HG02970 (cell line): ENCODE data around the gene FUT8.
"Not testable (repeated sequence)": the region's sequence is repeated elsewhere in the genome, so short reads cannot be mapped to it uniquely, and the experiment has no call there.

Experiments
- ATAC-seq: cut with Tn5 transposase; IDR thresholded peaks from one replicate; pipeline ENCODE4 v1.9.1; 2021; ENCODE audit warnings: mild to moderate bottlenecking, moderate library complexity, moderate number of reproducible peaks; ENCODE audit not compliant: unreplicated experiment, low FRiP score

Gene FUT8

DNA sequence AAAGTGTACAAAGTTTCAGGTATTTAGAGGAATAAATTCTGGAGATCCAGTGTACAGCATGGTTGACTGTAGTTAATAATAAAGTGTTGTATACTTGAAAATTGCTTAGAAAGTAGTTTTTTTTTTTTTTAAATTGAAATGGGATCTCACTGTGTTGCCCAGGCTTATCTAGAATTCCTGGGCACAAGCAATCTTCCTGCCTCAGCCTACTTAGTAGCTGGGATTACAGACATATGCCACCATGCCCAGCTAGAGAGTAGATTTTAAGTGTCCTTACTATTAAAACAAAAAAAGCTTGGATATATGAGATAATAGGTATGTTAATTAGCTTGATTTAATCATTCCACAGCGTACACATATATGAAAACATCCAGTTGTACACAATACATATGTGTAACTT is 27.7 kb downstream of the FUT8 start:
- no peak for ATAC-seq

DNA sequence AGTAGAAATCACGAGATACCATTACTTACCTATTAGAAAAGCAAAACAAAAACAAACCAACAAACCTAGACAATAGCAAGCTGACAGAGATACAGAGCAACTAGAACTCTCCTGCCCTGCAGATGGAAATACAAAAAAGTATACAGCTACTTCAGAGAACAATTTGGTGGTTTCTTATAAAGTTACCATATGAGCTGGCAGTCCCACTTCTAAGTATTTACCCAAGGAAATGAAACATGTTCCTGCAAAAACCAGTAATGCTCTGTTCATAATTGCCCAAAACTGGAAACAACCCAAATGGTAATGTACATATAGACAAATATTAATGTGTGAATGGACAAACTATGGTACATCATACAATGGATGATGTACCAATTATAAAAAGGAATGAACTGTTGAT is 31.7 kb downstream of the FUT8 start:
- no peak for ATAC-seq

DNA sequence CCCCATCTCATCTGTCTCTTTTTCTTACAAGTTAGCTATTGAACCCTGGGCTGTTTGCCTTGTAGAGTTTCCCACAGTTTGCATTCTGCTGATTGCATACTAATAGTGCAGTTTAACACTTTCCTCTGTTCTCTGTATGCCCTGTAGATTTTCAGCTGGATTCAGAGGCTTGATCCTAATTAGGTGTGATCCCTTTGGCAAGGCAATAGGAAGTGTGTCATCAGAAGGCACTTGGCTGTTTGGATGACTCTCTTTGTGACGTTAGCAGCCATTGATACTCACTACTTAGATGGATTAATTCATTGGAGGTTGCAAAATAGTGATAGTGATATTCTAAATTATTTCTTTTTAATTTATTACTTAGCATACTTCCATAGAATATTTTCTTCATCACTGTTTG is 33.6 kb downstream of the FUT8 start:
- no peak for ATAC-seq

DNA sequence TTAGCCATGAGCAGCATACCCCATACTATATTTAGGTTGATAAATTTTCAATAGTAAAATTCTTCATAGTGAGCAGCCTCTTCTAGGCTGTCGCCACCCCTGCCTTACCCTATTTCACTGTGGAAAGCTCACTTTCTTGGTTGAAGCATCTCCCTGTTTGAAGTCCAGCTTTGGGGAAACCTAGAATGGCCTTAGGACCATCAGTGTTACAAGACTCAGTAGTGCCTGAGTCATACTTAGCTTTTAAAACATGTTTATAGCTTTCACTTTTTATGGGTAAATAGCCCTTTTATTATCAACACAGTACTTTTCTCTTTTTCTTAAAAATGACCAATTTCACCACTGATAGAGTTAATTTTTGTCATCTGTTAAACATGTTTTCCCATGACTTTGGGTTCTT is 37.1 kb downstream of the FUT8 start:
- ATAC-seq, result no peak

DNA sequence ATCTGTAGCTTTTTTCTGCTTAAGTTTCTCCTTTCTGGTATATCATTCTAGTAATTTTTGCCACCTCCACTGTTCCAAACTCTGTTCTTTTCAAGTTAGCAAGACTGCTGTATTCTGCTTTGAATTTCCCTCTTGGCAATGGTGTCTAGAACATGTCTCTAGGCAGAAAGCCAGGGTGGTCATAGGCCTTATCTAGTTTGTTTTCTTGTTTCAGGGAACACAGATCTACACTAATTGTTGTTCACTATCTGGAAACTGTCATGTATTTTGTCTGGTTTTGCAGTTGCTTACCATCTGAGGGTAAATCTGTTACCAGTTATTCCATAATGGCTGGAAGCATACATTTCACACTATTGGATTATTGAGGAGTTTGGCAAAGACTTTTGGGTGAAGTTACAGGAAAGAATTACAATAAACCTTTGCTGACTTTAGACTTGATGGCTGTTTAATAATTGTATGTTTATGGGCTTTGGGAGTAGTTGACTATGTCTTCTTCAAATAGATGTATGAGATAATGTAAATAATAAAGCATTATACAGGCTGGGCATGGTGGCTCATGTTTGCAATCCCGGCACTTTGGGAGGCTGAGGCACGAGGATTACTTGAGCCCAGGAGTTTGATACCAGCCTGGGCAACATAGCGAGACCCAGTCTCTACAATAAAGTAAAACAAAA is 41.4 kb downstream of the FUT8 start:
- no peak for ATAC-seq

DNA sequence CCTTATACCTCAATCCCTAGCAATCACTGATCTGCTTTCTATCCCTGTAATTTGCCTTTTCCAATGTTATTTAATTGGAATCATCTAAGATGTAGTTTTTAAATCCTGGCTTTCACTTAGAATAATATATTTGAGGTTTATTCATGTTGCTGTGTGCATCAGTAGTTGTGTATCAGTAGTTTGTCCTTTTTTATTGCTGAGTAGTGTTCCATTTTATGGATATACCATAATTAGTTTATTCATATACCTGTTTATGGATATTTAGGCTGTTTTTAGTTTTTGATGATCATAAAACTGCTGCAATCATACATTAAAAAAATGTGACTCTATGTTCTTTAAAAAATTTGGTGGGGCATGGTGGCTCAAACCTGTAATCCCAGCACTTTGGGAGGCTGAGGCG is 43.7 kb downstream of the FUT8 start:
- no peak for ATAC-seq

DNA sequence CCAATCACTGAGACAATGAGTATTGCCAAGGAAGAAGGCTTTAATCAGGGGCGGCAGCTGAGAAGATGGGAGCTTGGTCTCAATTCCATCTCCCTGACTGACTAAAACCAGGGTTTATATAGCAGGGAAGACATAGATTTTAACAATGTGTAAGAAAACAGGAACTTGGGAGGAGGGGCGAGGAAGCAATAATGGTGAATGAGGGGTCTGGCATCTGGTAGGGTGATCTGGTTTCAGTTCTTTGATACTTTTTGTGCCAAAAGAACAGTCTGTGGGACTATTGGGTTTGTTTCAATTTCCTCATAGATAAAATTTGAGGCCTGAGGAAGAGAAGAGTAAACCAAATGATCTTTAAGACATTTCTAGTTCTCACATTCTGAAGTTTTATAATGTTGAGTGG is 49.2 kb downstream of the FUT8 start:
- peak; percentile 24 for ATAC-seq

DNA sequence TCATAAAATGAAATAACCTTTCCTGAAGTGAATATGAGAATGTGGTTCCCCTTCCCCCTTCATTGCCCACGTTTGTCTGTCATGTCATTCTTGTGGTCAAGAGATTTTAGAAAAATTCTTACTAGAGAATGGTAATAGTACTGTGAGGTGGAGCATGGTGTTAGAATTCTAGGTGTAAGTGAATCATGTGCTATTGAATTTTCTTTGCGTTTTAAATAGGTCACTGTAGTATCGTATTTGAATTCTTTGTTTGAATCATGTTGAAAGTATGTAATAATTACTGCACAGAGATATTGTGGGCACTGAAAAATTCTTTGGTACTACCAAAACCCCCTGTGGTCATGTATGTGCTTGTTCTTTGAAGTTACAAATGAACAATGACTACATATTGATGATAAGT is 49.9 kb downstream of the FUT8 start:
- ATAC-seq, result peak; percentile 59

DNA sequence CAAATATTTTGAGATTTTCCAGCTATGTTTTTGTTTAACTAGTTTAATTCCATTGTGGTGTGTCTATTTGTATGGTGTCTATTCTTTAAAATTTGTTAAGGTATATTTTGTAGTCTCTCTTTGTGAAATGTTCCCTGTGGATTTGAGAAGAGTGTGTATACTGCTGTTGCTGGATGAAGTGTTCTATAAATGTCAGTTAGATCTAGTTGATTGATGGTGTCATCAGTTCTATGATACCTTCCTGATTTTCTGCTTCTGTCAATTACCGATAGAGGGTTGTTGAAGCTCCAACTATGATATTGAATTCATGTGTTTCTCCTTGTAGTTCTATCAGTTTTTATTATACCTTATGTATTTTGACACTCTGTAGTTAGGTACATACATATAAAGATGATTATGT is 53.1 kb downstream of the FUT8 start:
- no peak for ATAC-seq

DNA sequence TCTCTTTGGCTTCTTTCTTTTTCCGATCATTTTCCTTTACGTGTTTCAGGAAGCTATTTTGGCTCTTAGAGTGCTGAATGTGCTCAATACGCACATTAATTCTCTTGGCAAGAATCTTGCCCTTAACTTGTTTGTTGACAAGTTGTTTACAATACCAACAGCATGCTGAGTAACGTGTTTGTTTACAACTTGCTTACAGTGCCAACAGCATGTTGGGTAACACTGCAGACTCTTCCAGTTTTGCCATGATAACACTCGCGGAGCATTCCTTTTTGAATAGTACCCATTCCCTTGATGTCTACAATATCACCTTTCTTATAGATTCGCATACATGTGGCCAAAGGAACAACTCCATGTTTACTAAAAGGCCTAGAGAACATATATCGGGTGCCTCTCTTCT is 55.4 kb downstream of the FUT8 start:
- not testable (repeated sequence) for ATAC-seq

DNA sequence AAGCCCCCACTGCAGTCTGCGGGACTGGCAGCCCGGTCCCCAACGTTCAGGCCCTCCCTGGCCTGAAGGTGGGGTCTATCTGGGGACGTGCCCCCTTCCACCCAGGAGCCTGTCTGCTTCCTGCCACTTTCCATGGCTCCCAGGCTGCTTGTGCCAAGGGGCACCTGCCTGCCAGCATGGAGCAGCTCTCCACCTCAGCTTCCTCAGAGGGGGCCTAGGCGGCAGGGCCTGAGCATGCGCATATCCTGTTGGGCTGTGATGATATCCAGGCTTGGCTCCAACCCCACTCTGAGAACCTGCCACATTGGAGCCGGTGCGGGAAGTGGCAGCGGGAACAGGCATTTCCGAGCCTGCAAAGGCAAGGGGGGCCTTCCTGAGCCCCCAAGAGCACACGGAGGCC is 57.4 kb downstream of the FUT8 start:
- ATAC-seq, result no peak

DNA sequence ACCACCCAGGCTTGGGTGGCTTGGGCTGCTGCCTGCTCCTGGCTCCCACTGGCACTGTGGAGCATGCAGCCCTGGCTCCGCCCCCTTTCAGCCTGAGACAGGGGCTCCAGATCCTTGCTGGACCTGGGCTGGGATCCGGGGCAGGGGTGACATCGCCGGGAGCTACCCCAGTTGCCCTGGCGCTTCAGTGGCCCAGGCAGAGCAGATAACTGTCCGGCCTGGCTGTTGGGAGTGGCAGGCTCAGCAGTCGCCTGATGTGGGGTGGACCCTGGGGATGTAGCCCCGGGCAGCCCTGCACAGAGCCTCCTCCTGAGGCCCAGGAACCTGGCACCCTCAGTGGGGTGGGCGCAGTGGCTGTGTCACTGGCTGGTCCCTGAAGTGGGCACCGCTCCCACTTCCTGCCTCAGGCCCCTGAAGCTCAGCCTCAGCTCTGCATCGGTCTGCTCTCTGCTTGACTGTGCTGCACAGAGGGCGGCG is 57.9 kb downstream of the FUT8 start:
- ATAC-seq, result peak; percentile 29

DNA sequence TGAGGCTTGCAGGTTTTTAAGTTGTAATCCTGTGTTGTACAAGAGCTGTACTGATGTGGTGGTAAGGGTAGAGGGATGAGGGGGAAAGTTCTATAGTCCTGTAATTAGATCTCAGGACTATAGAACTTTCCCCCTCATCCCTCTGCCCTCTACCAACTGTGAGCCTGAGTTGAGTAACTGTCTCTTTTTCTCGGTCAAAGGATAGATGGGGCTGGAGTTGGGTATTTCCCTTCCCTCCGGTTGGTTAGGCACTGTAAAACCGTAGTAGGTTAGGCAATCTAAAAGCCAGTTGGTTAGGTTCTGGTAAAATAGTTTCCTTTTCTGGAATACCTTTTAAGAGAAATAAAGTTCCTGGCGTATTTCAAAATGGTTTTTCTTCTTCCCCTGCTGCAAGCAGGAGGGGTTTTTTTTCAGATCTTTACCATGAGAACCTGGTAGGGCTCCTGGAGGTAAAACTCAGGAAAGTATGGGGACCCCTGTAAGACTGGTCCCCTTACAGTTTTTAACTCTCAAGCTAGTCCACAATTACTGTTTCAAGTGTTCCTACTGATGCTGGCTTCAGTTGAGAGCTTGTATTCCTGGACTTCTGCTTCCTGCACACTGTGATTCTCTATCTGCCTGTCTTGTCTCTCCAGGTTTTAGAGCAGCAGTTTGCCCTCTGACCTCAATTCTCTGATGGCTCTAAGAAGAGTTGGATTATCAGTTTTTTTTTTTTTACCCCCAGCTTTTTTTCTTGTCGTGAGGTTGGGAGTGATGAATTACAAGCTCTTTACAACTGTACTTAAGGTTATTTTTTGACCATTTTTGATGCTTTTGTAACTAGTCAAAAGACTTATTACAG is 58.7 kb downstream of the FUT8 start:
- ATAC-seq, result peak; percentile 47

DNA sequence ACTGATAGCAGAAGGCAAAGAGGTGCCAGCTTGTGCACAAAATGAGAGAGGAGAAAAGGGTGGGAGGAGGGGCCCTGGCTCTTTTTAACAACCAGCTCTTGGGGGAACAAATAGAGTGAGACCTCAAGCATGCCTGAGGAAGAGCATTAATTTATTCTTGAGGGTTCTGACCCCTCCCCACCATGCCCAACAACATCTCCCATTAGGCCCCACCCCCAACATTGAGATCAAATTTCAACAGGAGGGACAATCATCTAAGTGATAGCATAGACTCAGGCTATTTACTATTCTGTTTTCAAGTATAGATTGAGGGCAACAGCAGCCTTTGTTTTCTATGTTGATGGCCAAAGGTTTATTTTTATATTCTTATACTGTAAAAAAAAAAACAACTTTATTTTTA is 59.7 kb downstream of the FUT8 start:
- ATAC-seq, result no peak

DNA sequence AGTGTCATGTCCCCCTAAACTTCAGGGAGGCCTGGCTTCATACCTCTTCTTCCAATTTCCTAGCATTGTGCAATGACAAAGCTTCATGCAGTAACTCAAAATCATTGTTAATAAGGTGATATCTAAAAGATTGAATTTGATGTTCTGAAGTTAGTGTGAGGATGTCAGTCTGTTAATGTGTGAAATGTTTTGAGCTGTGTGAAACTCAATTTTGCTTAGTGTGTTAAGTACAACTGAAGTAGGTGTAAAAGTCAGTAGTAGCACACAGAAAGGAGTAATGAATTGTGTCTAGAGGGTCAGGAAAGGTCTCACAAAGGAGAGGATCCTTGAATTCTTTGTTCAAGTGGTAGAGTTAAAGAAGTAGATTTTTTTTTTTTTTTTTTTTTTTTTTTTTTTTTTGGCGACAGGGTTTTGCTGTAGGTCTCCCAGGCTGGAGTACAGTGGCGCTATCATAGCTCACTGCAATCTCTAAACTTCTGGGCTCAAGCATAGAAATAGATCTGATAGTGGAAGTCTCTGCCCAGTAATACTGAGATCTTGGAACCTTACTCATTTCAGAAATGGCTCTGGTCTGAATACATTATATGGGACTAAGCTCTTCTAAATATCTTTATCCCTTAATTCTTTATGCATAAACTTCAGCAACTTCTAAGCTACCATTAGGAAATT is 63.9 kb downstream of the FUT8 start:
- peak; percentile 58 for ATAC-seq

DNA sequence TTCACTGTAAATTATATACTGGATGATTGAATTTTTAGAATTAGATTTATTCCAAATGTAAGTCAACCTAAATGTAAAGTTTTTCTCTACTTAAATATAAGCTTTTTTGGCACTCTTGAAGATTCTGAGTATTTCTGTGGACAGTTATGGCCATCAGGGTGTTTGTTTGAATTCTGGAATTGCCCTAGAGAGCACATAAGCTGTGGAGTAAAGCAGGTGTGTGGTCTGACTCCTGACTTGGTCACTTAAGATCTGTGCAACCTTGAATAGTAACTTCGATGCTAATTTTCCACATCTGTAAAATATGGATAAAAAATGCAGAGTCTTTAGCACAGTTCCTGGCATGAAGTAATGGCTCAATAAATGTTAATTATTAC is 64.4 kb downstream of the FUT8 start:
- no peak for ATAC-seq

DNA sequence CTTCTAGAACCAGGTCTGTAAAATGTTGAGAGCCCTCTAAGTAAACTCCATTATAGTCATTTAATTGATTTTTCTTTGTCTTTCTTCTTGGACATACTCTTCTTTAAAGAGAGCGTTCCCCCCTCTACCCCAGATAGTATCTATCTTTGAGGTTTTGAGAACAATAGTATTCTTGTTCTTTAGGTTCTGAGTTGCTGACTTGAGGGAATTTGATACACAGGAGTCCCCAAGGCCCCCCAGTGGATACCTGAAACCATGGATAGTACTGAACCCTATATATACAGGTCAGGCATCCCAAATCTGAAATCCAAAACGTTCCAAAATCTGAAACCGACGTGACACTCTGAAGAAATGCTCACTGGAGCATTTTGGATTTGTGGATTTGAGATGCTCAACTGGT is 65.5 kb downstream of the FUT8 start:
- ATAC-seq, result no peak

DNA sequence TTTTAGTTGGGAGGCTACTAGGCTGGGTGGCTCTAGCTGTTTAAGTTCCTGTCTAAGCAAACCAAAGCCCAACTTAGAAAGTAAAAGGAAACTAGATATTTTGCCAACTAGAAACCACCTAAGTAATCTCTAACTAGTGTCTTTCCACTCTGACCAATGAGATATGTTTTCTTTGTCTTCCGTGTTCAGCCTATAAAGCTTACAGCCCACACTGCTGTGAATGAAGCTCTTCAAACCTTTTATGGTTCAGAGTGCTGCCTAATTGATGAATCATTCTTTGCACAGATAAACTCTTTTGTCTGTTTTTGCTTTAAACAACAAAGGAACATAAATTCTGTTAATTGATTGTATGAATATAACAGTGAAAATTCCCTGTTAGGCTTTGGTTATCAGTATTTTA is 66.1 kb downstream of the FUT8 start:
- no peak for ATAC-seq

DNA sequence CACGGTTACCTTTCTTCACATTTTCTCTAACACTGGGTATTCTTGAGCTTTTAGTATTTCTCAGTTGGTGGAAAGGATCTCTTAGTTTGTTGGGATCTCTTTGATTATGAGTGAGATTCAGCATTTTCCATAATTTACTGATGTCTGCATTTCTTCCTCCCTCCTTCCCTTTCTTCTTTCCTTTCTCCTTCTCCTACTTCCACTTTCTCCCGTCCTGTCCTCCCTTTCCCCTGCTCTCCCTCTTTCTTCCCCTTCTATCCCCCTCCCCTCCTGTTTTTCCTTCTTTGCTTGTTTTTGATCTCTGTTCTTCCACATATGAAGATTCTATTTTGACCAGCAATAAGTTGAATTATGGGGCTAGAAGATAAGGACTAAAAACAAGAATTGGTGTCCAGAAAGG is 66.9 kb downstream of the FUT8 start:
- no peak for ATAC-seq

DNA sequence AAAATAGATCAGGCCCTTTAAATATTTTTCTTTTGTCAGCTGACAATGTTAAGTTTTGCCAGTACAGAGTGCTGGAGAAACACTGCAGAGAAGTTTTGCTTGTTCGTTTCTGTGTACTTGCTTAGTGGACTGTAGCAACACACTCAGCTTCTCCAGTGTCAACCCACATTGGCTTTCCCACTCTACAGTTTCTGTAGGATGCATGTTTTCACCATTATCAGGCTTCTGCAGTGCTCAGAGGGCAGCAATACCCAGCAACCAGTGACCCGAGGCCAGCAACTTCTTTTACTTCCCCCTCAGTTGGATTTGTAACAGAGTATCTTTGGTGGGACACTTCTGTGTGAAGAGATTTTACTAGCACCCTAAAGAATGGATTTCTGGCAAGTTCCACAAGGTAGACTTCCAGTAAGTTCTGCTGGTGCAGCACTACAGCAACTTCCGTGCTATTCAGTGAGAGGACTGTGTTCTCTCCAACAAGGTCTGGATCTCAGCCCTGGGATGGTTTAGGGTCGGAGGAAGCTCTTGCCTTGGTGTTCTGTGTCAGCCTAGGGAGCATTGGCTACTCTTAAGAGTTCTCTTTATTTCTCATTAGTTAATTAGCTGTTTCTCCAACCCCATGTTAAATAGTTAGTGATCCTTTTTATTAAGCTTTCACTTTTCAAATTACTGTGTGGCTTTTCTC is 70.4 kb downstream of the FUT8 start:
- ATAC-seq, result no peak

DNA sequence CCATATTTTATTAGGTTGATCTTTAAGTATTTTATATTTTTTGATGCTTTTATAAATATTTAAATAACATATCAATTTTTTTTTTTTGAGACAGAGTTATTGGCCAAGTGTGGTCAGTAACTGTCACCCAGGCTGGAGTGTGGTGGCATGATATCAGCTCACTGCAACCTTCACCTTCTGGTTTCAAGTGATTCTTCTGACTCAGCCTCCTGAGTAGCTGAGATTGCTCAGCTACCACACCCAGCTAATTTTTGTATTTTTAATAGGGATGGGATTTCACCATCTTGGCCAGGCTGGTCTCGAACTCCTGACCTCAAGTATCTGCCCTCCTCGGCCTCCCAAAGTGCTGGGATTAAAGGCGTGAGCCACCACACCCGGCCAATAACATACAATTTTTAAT is 71.1 kb downstream of the FUT8 start:
- ATAC-seq, result no peak
